Activated T-cell treated with anti-CD3 and anti-CD28 coated beads for 48 hours (primary cell): ENCODE measurements around the gene DHX15.

Experiments
- DNase-seq: peaks from one replicate; pipeline ENCODE4 v3.0.0-alpha.2; 2020; ENCODE audit warnings: low read depth

The DHX15 gene

DNA sequence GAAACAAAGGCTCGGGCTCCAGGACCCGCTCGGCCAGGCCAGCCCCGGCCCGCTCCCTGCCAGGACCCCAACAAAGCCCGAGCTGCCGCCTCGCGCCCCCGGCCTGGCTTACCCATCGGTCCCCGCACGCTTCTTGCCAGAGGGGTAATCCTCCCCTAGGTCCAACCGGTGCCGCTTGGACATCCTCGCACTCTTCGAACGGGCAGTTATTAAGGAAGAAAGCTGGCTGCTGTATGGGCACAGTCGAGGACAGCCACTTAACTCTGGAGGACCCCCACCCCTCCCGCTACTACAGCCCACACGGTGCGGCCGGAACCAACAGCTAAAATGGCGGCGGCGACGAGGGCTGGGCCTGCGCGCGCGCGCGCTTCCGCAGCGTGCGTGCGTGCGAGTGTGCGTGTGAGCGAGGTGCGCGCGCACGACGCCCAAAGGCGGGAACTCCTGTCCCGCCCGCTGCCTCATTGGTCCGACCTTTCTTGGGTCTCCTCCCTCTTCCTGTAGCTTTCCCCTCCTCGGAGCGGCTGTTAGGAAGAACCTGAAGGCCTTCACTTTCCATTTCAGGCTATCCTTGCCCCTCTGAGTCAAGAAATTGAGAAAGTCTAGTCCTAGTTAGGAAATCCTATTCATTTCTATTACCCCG, at the start of gene DHX15:
Gene DHX15 (minus strand): TSS at position 344 of the 640 bp plus-strand sequence. CDS start 161 bp downstream, at position 183.
- DNase-seq: peak; percentile 93

DNA sequence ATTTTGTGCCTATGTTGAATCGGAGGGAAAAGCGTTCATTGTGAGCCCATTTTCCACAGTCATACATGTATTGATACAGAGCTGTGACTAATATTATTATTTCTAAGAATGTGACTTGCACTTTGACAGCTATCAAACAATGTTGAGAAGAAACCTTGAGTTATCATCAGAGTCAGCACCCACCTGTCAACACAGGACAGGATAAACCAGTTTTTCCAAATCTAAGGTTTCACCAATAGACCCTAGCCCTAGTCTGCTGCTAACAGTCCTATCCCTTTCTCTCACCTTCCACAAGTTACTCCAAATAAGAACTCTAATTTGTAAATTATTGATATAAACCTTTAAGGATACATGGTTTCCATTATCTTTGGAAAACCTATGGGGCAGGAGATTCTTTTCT, 47.7 kb upstream of the DHX15 start:
- DNase-seq: no peak

- DNase-seq: no peak
Measured at GRCh38 chr4:24630937-24631336, 46.6 kb upstream of the DHX15 start.

DNA sequence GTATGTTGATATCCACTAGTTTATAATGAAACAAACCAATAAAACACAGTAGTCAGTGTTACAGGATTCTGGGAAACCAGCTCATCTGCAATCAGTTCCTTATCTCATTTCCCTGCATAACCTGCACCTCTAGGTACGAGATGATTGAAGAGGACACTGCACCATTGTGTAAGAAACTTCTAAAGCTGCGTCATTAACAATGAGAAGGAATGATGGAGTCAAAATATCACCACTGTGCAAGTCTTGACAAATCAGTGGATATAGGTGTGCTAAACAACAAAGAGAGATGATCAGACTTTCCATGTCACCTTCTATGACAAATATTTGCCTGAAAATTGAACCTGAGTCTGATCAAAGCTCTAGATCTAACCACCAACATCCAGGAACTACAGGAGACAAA, 40.7 kb upstream of the DHX15 start:
- no peak for DNase-seq

- no peak for DNase-seq
Measured at GRCh38 chr4:24624381-24624780, 40.0 kb upstream of the DHX15 start.

DNA sequence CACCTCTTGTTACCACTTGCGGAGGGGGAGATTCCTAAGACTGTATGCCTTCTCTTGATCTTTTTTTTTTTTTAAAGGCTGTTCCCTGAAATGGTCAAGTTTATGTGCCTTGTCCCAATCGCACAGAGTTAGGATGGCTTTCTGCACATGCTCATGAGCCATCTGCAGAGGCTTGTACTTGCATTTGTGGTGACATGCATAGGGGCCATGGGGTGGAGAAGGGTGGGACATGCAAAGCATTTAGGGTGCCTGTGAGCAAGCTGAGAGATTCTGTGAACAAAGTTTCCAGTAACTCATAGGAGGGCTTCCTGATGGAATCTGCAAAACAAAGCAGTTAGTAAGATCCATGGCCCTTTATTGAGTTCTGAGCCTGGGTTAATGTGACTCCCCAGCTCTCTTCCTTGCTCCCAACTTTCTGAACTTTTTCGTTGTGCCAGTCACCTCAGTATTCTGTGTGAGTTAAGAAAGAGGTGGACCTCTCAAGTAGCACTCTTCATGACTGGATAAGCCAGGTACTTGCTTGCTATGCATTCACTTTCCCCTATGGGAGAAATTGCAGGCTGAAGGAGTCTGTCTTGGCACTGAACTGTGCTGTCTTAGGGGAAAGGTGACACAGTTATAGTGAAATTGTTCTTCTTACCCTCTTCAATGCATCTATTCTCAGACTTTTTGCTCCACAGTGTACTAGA, 37.9 kb upstream of the DHX15 start:
- DNase-seq: no peak

DNA sequence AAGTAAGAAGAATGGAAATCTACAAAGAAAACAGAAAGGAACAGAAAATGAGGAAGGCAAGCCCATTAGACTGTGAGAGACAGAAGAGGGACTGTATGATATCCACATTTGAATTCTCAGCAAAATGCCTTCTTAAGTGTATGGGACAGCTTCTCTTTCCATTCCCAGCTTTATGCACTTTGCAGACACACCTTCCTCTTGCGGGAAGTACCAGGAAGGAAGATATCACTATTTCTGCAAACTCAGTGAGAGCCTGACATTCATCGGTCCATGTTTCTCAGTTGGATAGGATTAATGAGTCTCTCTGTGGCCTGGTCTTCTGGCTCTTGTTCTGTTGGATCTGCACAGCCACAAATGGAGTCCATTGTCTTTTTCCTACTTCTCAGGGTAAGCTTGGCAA, 31.6 kb upstream of the DHX15 start:
- no peak for DNase-seq

DNA sequence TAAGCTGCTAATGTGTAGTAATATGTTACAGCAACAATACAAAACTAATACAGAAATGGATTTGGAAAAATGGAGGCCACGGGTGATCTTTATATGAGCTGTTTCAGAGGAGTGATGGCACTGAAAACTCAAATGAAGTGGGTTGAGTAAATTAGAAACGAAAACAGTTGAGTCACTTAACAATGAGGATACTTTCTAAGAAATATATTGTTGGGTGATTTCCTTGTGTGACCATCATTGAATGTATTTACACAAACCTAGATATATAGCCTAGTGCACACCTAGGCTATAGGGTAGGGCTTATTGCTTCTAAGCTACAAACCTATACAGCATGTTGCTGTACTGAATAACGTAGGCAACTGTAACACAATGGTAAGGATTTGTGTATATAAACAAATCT, 30.5 kb upstream of the DHX15 start:
- no peak for DNase-seq

- DNase-seq: no peak
Measured at GRCh38 chr4:24613502-24613901, 29.1 kb upstream of the DHX15 start.

- no peak for DNase-seq
Measured at GRCh38 chr4:24611575-24611974, 27.2 kb upstream of the DHX15 start.

DNA sequence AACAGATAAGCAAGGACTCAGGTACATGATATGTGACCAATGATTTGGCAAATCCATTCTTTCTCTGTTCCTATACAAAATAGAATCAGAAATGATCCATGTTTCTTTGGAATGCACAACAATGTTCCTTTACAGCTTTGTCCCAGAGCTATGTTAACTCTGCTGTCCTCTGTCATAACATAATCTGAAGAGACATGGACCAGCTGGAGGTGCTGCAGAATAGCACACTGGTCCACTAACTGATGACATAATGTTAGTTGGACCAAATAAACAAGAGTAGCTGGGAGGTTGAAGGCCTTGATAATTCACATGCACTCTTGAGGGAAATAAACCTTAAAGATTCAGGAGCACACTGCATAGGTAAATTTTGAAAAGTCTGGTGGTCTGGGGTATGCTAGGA, 23.0 kb upstream of the DHX15 start:
- no peak for DNase-seq

GRCh38 chr4:24605216-24605615, 20.9 kb upstream of the DHX15 start:
- DNase-seq: no peak

GRCh38 chr4:24604558-24605214, 20.3 kb upstream of the DHX15 start:
- no peak for DNase-seq

DNA sequence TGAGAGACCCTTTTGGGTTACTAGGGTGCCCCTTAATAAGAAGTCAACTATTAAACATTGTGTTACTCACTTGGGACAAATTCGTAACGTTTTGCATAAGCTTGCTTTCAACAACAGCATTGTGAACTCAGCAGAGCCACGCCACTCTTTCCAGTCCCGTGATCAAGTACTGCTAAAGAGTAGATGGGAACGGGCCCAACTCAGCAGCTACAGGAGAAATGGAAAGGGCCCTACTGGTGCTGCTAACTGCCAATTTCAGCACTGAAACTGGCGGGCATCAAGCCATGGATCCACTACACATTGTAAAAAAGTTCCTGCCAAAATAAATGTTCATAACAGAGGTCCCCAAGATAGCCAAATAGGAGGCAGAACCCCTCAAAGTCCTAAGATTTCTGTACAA, 19.0 kb upstream of the DHX15 start:
- no peak for DNase-seq

DNA sequence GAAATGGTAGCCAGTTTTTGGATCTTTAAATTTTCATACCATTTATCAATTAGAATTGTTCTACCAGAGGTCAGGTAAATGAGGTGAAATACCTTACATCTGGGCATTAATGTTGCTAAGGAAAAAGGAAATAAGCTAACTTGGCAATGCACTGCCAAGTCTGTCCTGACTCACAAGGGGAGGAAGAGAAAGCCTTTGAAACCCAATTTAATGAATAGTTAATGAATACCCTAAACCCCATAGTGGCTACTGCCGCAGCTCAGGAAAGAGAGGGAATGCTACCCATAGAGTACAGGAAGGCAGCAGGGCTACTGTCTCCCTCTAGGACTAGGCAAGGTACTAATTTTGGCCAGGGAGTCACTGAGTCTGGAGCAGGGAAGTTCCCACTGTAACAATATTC, 16.8 kb upstream of the DHX15 start:
- no peak for DNase-seq

GRCh38 chr4:24599275-24599674, 14.9 kb upstream of the DHX15 start:
- DNase-seq: no peak

DNA sequence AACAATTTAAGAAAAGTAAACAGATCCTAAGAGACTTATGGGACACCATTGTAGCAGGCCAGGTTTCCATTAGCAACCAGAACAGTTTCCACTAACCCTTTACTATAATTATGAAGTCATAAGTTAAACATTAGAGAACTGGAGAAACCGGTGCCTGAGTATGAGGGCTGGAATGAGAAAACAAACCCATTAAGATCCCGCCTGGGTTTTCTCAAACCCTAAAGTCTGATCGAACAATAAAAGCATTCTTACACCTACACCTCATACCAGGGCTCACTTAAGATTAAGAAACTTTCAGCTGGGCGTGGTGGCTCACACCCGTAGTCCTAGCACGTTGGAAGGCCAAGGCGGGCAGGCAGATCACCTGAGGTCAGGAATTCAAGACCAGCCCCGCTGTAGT, 13.7 kb upstream of the DHX15 start:
- DNase-seq: no peak

GRCh38 chr4:24595659-24596058, 11.3 kb upstream of the DHX15 start:
- no peak for DNase-seq

- no peak for DNase-seq
Measured at GRCh38 chr4:24594887-24595286, 10.5 kb upstream of the DHX15 start.

DNA sequence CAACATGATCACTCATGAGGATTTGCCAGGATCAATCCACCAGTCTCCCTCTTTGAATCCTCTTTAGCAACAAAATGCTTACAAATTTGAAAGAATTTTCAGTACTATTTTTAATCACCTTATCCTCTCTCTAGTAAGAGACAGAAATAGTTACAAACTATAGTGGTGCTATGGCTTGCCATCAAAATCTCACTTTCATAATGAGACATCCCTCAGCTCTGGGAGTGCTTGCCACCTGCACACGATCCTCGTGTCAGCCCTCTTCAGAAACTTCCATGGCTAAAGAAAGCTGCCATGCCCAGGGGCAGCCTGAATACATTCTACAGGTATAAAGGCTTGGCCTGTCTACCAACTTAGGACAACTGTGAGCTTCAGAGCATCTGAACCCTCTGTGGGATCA, 5.1 kb upstream of the DHX15 start:
- DNase-seq: no peak

DNA sequence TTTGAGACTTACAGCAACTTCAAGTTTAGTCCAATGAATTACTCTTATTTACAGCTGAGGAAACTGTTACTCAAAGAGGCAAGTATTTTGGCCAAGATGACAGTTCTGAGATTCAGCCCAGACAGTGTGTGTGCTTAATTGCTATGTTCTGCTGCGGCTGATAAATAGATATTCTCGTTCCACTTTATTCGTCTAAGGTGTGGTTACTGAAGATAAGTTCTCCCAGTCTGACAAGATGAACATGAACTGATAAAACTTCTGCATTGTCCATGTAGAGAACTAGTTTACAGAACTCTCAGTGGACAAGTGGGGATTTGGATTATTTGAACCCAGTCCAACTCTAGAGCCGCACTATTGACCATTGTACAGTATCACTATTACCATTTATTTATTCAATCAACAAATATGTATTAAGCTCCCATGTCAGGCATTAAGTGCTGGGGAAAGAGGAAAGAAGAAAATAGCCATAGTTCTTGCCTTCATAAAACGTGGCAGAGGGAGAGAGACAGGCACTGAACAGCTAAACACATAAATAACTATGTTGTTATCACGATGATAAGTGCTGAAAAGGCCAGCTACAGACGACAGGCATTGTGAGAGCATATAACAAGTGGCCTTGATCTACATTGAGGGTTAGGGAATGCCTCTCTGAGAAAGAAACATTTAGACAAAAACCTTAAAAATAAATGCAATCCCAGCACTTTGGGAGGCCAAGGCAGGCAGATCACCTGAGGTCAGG, 4.0 kb upstream of the DHX15 start:
- no peak for DNase-seq

DNA sequence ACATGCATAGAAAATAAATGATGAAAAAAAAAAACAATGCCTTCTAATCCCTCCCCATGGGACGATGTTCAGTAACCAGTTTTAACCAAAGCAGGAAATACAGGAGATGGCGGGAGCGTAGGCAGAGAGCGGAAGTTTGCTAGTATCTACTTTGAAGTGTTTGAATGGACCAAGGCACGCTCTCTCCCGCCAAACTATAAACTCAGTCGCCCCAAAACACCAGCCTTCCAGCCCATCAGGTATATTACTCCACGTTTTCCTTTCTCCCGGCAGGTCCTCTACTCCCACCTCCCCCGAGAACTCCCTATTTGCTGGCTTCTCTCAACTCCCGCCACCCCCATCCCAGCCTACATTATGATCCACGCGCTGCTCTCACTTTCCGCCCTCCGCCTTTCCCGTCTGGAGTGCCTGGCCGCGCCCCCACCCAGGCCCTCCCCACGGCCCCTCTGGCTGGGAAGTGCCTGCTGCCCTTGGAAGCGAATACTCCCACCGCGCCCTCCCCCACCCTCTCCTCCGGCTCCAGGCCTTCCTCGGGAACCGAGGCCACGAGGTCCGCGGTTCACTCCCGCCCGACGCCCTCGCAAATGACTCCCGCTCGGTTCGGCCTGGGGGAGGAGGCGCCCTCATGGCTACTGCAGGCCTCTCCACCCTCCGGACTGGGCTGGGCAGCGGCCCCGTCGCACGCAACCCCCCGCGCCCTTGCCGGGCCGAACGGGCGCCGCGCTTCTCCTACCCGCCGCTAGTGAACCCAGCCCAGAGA, 723 bp downstream of the DHX15 start:
- peak; percentile 33 for DNase-seq
